ENCODE results near the gene MAEL.
A peak's percentile ranks its signal among the peaks of the same experiment; 100 is the strongest.
"Not testable (repeated sequence)": the region's sequence is repeated elsewhere in the genome, so short reads cannot be mapped to it uniquely, and the experiment has no call there.

The MAEL gene

GRCh38 chr1:167016100-167016750 is 27.1 kb downstream of the MAEL start:
- no peak overlapping the region for H3K4me3 ChIP-seq (ENCODE audit: low read length)
- TF ChIP-seq CTCF (IDR thresholded peaks at IDR 0.05; ENCODE audit: insufficient read depth, low read depth, low read length, missing control alignments) = no peak
- no peak for DNase-seq (ENCODE audit: low read depth)

GRCh38 chr1:167022384-167022783 is 33.3 kb downstream of the MAEL start:
- no peak for TF ChIP-seq CTCF (IDR thresholded peaks at IDR 0.05; ENCODE audit: insufficient read depth, low read depth, low read length, missing control alignments)
- no peak overlapping the region for H3K4me3 ChIP-seq (ENCODE audit: low read length)
- DNase-seq (ENCODE audit: low read depth) = no peak

GRCh38 chr1:167029553-167029952 is 40.5 kb downstream of the MAEL start:
- not testable (repeated sequence) for H3K4me3 ChIP-seq (ENCODE audit: low read length); DNase-seq (ENCODE audit: low read depth)

DNA sequence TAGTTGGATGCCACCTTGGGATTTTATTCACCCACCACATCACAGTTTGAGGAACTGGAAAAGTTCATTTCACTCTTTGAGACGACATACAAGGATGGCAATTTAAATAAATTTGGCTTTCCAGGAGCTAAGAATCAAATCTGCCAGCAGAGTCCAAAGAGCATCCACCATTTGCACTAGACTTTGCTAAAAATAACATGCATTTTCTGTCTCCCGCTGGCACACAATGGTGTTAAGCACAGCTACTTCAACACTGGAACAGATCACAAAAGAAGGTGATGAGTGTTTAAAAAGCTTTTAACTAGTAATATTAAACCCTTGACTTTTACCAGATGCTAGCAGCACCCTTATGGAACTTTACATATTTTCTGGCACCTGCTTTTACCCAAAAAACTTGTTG is 44.6 kb downstream of the MAEL start:
- TF ChIP-seq CTCF (IDR thresholded peaks at IDR 0.05; ENCODE audit: insufficient read depth, low read depth, low read length, missing control alignments) = no peak
- no peak for DNase-seq (ENCODE audit: low read depth)
- no peak overlapping the region for H3K4me3 ChIP-seq (ENCODE audit: low read length)

DNA sequence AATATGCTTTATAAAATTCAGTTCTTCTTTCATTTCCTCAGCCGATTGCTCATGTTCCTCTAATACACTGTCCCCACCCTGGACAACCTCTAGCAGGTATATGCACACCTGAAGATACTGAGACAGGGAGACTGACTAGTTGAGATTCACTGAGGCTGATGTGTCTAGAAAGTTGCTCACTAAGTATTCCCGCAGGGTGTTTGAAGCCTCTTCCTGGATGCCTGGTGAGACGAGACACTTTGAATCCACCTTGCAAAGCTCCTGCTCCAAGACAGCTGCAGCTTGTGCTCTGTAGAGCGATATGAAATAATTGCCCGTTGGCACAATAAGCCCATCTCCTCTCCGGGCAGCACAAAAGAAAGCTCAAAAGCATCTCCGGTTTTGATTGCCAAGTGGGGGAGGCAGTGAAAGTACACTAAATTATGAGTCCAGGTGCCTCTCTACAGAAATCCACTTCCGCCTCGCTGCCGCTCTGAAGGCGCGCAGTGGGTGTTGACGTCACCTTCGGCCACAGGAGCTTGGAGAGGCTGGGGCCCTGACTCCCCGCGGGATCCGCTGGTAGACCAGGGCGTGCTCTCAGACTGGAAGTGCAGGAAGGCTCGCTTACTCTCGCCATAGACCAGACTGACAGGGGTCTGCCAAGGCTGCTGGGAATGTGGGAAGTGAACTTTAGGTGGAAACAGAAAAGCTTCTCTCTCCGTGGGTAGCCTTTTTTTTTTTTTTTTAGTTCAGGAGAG is 54.8 kb downstream of the MAEL start:
- peak; percentile 76 for DNase-seq (ENCODE audit: low read depth)
- H3K4me3 ChIP-seq (ENCODE audit: low read length) = peak overlapping the region; percentile 46
- TF ChIP-seq CTCF (IDR thresholded peaks at IDR 0.05; ENCODE audit: insufficient read depth, low read depth, low read length, missing control alignments) = no peak

- TF ChIP-seq CTCF (IDR thresholded peaks at IDR 0.05; ENCODE audit: insufficient read depth, low read depth, low read length, missing control alignments) = no peak
- no peak overlapping the region for H3K4me3 ChIP-seq (ENCODE audit: low read length)
- DNase-seq (ENCODE audit: low read depth) = no peak
Observed at GRCh38 chr1:167051907-167052306, 62.8 kb downstream of the MAEL start.

- H3K4me3 ChIP-seq (ENCODE audit: low read length) = no peak overlapping the region
- DNase-seq (ENCODE audit: low read depth) = peak; percentile 15
- TF ChIP-seq CTCF (IDR thresholded peaks at IDR 0.05; ENCODE audit: insufficient read depth, low read depth, low read length, missing control alignments) = peak; percentile 53
Observed at GRCh38 chr1:167052389-167052788, 63.3 kb downstream of the MAEL start.
